Thyroid gland (tissue), 4 donors: ENCODE measurements around the gene RAB40B. TPM values are rescaled to one million over a fixed set of nuclear protein-coding genes. Genes with fewer than 3 reads are reported as not detected.

ENCODE experiments used
- DNase-seq, 2 donors: peaks; one replicate each; pipeline ENCODE4 v3.0.0-alpha.2; 2019
- H3K27ac ChIP-seq, 3 donors: fragments of 200-600 bp; sonication (generic); 1 replicate in 2 of 3; 2 replicates in 1 of 3; pipeline ENCODE4 v1.5.1; 2016 to 2019; ENCODE audit warnings: mild to moderate bottlenecking in 1 of 3, moderate library complexity in 1 of 3
- H3K27me3 ChIP-seq: fragments of 200-600 bp; sonication (generic); one replicate; pipeline ENCODE4 v1.5.1; 2019
- H3K36me3 ChIP-seq, 2 donors: fragments of 200-600 bp; sonication (generic); one replicate each; pipeline ENCODE4 v1.5.1; 2016 to 2019
- H3K4me1 ChIP-seq, 2 donors: fragments of 200-600 bp; sonication (generic); one replicate each; pipeline ENCODE4 v1.5.1; 2017 to 2019
- H3K4me3 ChIP-seq, 3 donors: fragments of 200-600 bp; sonication (generic); replicated peaks in 1 of 3; 1 replicate in 2 of 3; 2 replicates in 1 of 3; pipeline ENCODE4 v1.5.1; 2016; ENCODE audit warnings: mild to moderate bottlenecking in 1 of 3
- H3K9me3 ChIP-seq: fragments of 200-600 bp; sonication (generic); one replicate; pipeline ENCODE4 v1.5.1; 2017
- CTCF ChIP-seq, 6 experiments: fragments of 200-600 bp in 3 of 6; fragments of 450-650 bp in 3 of 6; sonication (generic) in 3 of 6; IDR thresholded peaks; one replicate each; pipeline ENCODE4 v1.5.1; 2016 to 2019; ENCODE audit warnings: antibody characterized with exemption in 6 of 6, mild to moderate bottlenecking in 2 of 6, inconsistent platforms in 1 of 6, moderate library complexity in 1 of 6
- POLR2A ChIP-seq, 2 donors: fragments of 450-650 bp; IDR thresholded peaks; one replicate each; pipeline ENCODE4 v1.6.1; 2017; ENCODE audit warnings: antibody characterized with exemption in 2 of 2, mild to moderate bottlenecking in 2 of 2, moderate library complexity in 1 of 2
- WGBS, 2 donors: methylation state at CpG; one replicate each; pipeline ENCODE4 v1.1.5; 2017; 5-methylcytosine and 5-hydroxymethylcytosine counted together
- intact Hi-C: fragments of 100-400 bp; cut with DNase I; formaldehyde crosslinking; loops from one replicate; pipeline ENCODE4 v1.15.1; 2023
- total RNA-seq, 4 donors: library from RNA; depleted of rRNA; stranded (reverse); fragments of >200 nt; gene quantifications; one replicate each; pipeline ENCODE4 v1.2.3, GENCODE V29; 2016

RAB40B gene
- total RNA-seq, 4 donors from 2014 or later: 6.2 to 19.3 (median 11.3) TPM

DNA sequence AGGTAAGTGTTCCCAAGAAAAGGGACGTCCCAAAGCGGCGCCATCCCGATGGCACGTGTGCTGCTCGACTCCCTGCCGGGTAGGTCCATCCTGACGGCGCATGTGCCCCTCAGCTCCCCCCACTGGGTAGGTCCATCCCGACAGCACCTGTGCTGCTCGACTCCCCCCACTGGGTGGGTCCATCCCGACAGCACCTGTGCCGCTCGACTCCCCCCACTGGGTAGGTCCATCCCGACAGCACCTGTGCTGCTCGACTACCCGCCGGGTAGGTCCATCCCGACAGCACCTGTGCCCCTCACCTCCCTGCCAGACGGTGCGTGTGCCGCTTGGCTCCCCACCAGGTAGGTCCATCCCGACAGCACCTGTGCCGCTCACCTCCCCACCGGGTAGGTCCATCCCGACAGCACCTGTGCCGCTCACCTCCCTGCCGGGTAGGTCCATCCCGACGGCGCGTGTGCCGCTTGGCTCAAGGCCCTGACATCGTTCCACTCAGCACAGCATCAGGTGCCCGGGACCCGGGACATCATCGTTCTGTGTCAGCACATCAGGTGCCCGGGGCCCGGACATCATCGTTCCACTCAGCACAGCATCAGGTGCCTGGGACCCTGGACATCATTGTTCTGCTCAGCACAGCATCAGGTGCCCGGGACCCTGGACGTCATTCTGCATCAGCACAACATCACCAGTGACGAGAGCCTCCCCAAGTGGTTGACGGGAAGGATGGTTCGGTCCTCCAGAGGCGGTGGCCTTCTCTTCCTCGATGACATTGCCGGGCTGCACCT lies 31.2 kb upstream of the RAB40B start:
- no peak for DNase-seq
- intact Hi-C loops: no loop called here
- peaks cover 0 to 2% of the 10 kb centered on the region in 2 donors for H3K4me1 ChIP-seq
- no peak for TF ChIP-seq CTCF (IDR thresholded peaks at IDR 0.05)
- TF ChIP-seq POLR2A (IDR thresholded peaks at IDR 0.05): no peak
- H3K9me3 ChIP-seq: no peaks in the 10 kb centered on the region
- H3K4me3 ChIP-seq: no peak overlapping the region
- no peak overlapping the region for H3K27ac ChIP-seq
- H3K36me3 ChIP-seq: peaks cover 0 to 12% of the 10 kb centered on the region in 2 donors
- WGBS, 2 donors: 83 to 89% methylated on average over 43 to 46 of the region's 48 CpGs
- H3K27me3 ChIP-seq: no peaks in the 10 kb centered on the region

- Histone ChIP-seq H3K36me3 (peaks cover 4 to 16% of the 10 kb centered on the region in 2 donors), H3K27ac (no peak overlapping the region), H3K27me3 (no peaks in the 10 kb centered on the region), H3K4me1 (no peaks in the 10 kb centered on the region), H3K9me3 (no peaks in the 10 kb centered on the region), H3K4me3 (no peak overlapping the region)
- intact Hi-C loops: no loop called here
- TF ChIP-seq POLR2A (IDR thresholded peaks at IDR 0.05) (no peak), CTCF (IDR thresholded peaks at IDR 0.05) (no peak)
- no peak for DNase-seq
- WGBS, 2 donors: 94 to 100% methylated on average over 5 to 9 of the region's 10 CpGs
Observed at GRCh38 chr17:82726427-82726826, 27.9 kb upstream of the RAB40B start.

- WGBS, 2 donors: 93 to 94% methylated on average over 25 to 26 of the region's 26 CpGs
- no peak for DNase-seq
- no peaks in the 10 kb centered on the region for H3K27me3 ChIP-seq
- TF ChIP-seq CTCF (IDR thresholded peaks at IDR 0.05) (no peak), POLR2A (IDR thresholded peaks at IDR 0.05) (no peak)
- H3K9me3 ChIP-seq: no peaks in the 10 kb centered on the region
- no peaks in the 10 kb centered on the region for H3K4me1 ChIP-seq
- H3K27ac ChIP-seq: no peak overlapping the region
- H3K36me3 ChIP-seq: peaks cover 4 to 23% of the 10 kb centered on the region in 2 donors
- intact Hi-C loops: no loop called here
- H3K4me3 ChIP-seq: no peak overlapping the region
Observed at GRCh38 chr17:82723169-82723807, 24.8 kb upstream of the RAB40B start.

DNA sequence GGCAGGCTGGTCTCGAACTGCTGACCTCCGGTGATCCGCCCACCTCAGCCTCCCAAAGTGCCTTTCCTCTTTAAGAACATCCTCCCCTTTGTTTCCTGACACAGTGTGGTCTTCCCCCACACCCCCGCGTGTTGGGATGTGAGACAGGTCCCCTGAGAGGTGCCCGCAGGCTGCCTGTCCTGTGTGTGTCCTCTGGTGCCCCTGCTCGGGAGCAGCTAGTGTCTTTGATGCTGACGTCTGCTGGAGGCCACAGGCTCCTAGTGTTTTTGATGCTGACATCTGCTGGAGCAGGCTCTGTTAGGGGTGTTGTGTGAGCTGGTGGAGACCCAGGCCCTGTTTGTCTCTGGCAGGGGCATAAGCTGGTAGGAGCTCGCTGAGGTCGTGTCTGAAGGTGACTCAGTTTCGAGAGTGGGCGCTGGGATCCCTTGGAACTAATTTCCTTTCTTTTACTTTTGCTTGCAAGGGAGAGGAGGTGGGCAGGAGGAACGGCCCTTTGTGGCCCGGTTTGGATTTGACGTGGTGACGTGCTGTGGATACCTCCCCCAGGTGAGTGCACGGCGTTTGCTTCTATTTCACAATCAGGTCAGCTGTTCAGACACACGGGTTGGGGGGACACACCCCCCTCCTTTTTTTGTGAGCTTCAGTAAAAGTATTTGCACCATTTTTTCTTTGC lies 24.0 kb upstream of the RAB40B start:
- no peak overlapping the region for H3K4me3 ChIP-seq
- no peak for TF ChIP-seq POLR2A (IDR thresholded peaks at IDR 0.05)
- TF ChIP-seq CTCF (IDR thresholded peaks at IDR 0.05): no peak
- 88 to 91% methylated on average over 19 of the region's 19 CpGs for WGBS, 2 donors

More for the DNA sequence above, 24.0 kb upstream of the RAB40B start:
- intact Hi-C loops: no loop called here
- H3K4me1 ChIP-seq: peaks cover 5 to 7% of the 10 kb centered on the region in 2 donors
- H3K36me3 ChIP-seq: peaks cover 4 to 23% of the 10 kb centered on the region in 2 donors
- no peak for DNase-seq
- no peaks in the 10 kb centered on the region for H3K9me3 ChIP-seq
- H3K27ac ChIP-seq: no peak overlapping the region
- no peaks in the 10 kb centered on the region for H3K27me3 ChIP-seq
